HG03378 (cell line): ENCODE data around the gene SUSD6.
A peak's percentile ranks its signal among the peaks of the same experiment; 100 is the strongest.
"Not testable (repeated sequence)": the region's sequence is repeated elsewhere in the genome, so short reads cannot be mapped to it uniquely, and the experiment has no call there.

ENCODE experiments used
- ATAC-seq: cut with Tn5 transposase; IDR thresholded peaks from one replicate; pipeline ENCODE4 v1.9.1; 2021; ENCODE audit warnings: mild to moderate bottlenecking, moderate library complexity; ENCODE audit not compliant: unreplicated experiment

SUSD6 gene

DNA sequence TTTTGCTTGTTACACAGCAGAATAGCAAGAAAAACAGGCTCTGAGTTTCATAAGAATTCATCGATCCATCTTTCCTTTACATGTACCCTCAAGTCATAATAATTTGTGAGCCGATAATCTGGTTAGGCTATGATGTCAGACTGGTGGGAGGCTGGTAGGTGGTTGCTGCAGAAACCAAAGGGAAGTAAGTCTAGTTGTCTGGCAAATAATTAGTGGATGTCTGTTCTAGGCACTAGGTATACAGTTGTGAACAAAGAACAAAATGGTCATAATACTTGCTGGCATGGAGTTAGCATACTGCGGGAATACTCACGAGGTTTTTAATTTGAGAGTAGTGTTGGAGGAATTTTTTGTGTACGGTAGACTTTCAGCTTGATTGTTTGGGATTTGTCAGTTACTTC lies 8.8 kb downstream of the SUSD6 start:
- no peak for ATAC-seq

DNA sequence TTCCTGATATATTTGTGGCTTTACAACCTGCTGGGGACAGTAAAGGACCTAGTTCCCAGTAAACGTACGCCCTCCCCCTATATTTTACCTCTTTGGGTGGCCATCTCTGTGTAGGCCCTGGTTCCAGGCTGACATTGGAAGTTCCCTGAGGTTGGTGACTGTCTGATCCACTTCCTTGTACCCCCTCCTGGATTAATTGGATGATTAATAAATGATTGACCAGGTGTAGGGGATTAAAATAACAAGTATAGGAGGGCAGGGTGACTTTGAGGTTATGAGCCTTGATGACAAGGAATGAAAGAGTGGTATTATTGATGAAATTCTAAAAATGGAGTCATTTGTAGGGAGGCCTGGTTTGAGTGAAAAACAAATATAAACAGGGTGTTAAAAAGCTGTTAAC lies 9.6 kb downstream of the SUSD6 start:
- ATAC-seq, result no peak

DNA sequence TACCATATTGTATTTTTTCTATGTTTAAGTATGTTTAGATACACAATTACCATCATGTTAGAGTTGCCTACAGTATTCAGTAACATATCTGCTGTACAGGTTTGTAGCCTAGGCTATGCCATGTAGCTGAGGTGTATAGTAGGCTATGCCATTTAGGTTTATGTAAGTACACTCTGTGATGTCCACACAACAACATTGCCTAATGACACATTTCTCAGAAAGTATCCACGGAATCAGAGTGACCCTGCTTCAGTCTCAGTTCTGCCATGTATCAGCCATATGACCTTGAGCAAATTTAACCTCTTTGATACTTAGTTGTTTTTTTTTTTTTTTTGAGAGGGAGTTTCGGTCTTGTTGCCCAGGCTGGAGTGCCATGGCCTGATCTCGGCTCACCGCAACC lies 12.7 kb downstream of the SUSD6 start:
- ATAC-seq, result no peak

DNA sequence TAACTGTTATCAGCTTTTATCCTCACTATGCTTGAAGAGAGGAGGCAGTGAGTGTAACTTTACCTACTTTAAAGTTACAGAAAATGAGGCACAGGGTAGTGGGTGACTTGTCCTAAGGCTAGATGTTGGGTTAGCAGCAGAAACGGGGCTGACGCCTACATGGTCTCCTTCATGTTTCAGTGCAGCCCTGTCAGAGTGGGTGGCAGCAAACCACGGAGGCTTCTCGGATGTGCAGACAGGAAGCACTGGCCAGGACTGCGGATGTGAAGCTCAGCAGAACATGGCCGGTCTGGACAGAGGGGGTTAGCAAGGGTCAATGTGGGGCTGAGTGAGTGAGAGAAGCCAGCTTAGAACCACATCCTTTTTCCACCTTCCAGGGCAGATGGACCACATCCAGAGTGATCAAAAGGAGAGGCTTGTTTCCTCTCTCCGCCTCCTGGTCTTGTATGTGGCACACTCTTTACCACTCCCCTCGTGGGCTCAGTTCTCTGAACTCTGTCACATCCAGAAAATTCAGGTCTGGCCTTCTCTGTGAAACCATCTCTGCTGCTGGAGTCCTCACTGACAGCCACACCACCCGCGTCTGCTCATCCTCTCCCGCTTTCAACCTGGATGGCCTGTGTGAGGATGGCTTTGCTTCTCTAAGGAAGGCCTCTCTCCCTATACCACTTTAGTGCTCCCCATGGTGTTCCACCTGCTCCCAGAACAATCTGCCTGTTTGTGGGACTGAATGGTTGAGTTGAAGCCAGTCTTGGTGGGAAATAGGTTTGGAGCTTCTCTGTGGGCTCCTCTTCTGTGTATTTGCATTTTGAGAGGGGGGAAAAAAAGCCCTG lies 14.1 kb downstream of the SUSD6 start:
- ATAC-seq, result peak; percentile 80

DNA sequence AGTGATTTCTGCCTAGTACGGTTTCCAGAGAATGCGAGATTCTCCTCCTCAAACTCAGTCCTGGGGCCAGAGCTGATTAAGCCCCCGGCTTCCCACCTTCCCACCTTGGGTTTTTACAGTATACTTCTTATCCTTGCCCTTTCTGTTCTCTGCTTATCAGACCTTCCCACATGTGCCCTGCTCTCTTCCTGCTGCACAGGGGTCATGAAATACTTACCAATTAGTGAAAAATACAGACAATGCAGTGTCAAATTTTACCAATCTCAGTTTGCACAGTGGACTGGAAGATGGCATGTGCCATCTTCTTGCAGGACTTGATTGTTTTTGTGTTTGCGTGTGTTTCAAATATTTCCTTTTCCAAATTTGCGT lies 14.7 kb downstream of the SUSD6 start:
- no peak for ATAC-seq

DNA sequence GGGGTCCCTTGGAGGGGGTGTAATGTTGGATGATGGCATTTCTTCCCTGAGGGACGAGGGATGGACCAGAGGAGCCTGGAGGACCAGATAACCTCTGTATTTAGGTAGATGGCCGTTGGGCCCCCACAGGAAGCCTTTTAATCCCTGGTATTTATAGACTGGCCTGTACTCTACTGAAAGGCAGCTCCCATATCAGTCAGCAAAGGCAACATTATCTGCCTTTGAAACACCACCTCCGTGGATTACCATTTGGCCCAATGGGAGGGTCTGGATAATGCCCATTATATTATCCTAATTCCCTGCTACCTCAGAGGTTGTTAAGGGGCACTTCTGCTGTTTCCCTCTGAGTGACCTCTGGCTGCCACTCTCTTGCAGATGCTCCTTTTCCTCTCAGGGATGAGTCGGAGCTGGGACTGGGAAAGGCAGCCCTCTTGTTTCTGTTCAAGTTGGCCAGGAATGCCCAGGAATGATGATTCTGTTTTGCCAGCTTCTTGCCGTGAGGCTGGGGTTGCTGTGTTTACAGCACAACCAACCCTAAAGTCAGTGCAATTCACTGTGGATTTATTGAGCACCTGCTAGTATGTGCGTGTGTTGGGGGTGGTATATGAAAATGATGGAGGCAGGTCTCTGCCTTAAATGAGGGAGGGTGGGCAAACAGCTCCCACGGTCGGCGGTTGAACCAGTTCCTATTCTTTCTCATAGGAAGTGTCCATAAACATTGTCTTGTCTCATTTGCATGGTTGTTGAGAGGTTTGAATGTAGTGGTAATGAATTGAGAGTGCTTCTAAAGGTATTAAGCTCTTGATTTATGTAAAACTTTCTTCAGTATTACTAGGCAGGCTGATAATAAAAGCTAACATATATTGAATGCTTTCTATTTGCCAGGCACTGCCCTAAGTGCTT lies 18.1 kb downstream of the SUSD6 start:
- no peak for ATAC-seq

DNA sequence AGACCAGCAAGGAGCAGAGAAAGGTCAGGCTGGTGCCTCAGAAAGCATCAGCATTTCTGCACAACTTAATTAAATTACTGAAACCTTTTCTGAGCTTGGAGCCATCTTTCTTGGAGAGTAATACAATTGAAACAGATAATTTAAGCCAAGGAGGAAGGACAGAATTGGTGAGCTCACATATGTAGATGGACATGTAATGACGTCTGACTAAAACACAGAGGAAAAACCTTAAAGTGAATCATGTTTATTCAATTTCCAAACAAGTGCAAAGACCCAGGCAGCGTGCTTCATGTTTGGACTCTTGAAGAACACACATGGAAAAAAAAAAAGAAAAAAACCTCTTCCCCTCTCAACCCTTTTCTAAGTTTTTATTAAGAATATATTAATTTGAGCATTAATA lies 19.0 kb downstream of the SUSD6 start:
- ATAC-seq, result no peak

DNA sequence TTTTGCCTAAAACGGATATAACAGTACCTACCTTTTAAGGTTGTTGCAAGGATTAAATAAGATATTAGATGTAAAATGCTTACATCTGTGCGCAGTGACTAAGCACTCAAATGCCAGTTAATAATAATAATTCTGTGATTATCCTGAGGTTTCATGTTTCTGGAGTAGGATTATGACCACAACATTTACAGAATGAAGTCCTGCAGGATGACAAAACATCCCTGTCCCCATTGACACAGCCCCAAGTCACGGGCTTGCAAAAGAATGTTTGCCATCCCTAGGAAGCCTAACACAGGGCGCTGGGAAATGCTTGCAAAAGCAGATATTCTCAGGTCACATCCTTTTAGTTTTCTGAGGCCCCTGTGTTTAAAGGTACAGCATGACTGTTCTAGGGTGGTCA lies 20.1 kb downstream of the SUSD6 start:
- no peak for ATAC-seq

DNA sequence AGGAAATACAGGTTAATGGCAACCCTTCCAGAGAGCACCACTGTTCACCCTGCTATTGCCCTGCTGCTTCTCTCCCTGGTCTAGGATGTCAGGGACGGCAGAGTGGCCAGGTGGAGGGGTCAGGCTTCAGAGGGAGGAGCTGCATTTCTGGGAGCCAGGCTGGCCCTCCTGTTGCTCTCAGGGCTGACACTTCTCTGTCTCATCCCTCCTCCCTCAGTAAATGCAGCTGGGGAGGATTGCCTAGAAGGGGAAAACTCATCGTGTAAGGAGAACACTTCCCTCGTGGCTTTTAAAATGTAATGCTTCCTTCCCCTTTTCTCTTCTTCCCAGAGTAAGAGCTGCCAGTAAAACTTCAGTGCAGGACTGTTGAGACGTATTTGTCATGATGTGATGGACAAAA lies 20.8 kb downstream of the SUSD6 start:
- no peak for ATAC-seq

DNA sequence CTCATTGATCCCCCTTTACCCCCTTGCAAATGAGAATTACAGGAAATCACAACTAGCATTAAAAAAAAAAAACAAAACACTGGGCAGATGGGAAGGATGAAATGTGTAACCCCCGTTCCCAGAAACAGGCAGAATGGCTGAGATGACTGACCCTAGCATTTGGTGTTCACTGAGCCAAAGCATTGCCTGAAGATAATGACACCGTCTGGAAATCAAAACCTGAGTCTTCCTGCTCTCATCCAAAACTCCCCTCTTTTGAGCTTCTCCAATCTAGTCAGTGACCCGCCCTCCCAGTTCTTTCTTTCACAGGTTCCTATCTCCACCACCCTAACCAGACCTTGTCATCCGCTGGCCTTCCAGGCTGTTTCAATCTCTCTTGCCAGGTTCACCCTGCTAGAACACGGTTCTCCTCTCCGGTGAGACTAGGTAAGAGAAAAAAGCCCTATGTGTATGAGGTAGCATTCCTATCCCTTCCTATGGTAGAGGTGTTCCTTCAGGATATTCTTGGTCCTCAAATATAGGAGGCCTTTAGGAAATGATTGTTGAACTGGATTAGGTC lies 21.3 kb downstream of the SUSD6 start:
- ATAC-seq, result no peak

DNA sequence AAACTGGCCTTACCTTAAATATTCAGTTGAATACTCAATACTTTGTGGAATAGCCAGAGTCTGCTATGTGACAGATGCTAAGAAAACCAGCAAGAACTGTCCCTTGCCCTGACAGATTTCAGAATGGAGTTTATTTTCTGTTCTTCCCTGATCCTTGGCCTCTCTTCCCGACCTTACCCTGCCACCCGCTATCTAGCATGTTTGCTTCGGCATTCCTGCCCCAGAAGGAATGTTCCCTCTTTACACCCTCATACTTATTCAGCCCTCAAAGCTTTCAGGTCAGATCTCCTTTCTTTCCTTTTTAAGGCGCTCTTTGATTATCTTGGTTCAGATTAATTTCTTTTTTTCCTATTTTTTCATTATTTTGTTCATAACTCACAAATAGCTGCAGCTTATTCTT lies 21.8 kb downstream of the SUSD6 start:
- no peak for ATAC-seq

DNA sequence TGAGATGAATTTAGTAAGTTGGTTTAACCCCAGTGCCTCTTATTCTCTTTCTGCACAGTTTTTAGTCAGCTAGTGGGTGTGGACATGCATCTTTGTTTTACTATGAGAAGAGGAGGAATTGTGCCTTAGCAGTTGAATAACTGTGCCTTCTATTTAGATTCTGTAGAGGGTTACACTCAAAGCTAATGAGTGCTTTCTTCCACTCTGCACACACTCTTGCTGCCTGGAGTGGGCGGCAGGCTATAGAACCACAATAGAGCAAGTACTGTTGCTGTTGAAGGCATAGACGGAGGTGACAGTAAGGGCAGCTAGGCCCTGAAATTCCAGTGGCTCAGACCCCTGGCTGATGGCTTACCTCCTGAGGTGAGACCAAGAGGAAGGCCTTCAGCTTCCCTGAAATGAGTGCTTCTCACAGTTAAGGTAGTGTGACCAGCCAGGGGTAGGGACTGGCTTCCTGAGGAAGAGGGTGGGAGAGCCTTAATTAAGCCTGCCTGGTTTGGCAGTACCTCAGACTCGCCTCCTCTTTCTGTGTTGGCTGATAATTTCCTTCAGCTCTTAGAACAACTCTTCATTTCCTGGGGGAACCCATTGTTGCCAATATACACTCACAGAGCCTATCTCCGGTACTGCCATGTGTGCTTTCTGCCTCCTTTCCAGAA lies 24.7 kb downstream of the SUSD6 start:
- ATAC-seq, result no peak

DNA sequence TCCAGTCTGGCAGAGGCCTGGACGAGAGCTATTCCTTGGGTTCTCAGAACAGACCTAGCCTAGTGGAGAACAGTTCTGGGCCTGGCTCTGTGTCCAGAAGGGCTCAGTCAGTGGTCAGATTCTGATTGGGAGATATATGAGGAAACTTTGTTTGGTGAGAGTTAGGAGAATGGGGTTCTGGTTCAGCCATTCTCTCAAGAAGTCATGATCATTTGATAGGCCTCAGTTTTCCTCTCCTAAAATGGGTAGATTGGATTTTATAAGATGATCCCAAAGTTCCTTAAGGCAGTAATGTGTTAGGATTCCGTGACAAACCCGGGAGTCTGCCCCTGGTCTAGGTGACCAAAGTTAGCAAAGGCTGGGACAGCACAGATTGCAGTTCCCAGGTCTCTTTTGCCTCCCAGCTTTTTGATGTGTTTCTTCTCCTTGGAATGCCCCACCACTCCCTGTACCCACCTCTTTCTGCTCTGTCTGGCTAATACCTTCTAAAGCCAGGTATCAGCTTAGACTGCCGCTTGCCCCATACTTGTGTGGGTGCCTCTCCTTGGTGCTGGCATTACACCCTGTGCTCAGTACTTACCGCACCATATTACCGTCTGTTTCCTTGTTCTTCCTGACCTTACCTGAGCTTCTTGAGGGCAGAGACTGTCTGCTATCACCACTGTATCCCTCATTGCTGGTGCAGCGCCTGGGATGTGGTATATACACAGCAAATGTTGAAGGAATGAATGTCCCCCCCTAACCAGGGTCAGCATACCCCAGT lies 25.5 kb downstream of the SUSD6 start:
- no peak for ATAC-seq

DNA sequence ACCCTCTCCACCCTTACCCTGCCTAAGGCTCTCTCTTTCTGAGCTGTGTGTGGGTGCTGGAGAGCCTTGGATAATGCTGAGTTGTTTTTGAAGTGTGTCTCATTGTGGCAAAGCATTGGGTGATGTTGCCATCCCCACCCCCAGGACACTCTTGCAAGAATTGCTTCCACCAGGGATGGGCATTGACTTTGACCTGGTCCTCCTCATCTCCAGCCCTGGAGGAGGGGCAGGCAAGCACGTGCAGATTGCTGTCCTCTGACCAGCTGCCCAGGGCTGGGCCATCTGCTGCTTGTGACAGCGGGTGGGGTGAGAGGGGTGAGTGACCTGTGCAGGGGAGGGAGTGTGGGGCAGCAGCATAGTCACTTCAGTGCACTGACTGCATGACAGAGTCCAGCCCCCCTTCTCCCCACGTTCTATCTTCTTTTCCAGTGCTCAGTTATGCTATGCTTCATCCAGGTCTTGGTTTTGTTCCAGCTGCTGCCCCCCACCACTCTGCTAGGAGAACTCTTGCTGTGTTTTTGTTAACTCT lies 26.2 kb downstream of the SUSD6 start:
- no peak for ATAC-seq

DNA sequence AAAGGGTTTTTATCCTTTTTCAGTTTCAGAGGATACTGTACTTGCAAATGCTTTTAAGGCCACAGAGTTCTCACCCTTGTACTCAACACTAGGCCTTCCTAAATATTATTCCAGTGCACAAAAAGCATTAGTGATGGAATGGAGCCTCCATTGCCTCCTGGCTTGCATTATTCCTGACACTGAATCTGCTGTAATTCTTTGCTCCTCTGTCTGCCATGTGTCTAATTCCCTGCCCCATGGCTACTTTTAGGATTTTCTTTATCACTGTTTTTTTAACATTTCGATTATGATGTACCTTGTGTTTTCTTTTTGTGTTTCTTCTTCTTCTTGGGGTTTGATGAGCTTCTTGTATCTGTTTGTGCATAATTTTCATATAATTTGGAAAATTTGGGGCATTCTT lies 29.5 kb downstream of the SUSD6 start:
- ATAC-seq, result no peak

DNA sequence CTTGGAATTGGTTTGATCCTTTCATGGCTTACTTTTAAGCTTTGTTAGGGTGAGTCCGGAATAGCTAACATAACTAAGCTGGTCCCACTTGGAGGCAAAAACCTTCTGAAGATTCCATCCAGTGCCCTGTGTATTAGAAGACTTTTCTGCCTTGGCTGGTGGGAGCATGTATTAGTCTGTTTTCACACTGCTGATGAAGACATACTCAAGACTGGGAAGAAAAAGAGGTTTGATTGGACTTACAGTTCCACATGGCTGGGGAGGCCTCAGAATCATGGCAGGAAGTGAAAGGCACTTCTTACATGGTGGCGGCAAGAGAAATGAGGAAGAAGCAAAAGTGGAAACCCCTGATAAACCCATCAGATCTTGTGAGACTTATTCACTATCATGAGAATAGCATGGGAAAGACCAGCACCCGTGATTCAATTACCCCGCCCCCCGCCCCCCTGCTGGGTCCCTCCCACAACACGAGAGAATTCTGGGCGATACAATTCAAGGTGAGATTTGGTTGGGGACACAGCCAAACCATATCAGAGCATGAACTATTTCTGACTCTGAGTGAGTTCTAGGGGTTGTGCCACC lies 30.9 kb downstream of the SUSD6 start:
- not testable (repeated sequence) for ATAC-seq

DNA sequence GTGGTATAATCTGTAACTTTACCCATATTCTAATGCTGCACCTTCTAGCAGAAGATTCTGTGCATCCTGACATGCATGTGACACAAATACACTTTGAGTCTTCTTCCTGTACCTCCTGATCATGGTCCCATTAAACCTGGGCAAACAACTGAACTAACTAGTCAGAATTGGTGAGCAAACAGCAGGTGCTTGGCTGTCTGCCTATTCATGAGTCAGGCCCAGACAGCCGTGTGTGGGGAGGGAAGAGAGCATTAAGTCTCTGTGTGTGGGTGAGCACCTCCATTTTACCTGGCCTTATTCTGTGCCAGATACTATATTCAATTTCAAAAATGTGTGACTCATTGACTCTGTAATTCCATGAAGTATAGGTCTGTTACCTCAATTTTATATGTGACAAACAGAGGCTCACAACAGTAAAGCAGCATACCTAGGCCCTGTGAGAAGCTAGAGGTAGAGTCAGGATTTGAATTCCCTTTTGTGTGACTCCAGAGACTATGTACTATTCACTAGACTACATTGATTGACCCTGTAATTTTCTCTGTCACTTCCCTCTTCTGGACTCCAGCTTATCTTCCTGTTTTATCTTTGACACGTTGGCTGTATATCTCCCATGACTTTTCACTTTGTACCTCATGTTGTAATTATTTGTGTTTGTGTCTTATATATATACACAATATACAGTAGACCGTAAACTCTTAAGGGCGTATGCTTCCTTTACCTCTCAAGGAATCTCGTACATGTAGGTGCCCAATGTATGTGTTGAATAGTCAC lies 32.2 kb downstream of the SUSD6 start:
- no peak for ATAC-seq

DNA sequence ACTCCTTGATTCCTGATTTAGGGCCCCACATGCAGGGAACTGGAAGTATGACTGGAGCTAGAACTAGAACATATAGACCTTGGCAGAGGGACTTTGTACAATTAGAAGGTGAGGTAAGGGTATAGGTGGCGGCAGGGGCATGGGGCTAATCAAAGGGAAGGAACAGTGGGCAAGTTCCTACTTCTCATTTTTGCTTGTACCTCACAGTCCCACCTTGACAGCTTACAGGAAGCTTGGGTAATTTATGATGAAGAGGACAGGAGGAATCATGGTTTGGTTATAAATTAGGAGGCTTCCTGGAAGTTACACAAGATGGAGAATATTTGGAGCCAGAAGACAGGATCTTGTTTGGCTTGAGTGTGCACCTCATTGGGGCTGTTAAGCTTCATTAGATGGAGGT lies 33.4 kb downstream of the SUSD6 start:
- no peak for ATAC-seq

DNA sequence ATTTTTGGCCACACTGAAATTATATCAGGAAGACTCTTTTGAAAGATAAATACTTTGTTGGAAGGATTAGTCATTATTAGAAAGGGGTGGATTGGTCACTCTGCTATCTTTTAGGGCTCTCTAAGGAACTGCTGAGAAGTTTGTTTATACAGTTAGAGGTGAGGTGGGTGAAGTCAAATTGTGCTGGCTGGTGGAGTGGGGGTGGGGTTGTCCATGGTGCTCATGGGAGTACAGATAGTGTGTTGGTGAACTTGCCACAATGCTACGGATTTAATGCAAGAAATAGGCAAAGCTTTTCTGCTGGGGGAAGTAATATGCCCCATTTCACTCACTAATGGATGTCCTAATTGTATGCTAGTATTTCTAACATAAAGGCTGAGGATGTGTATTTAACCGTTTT lies 35.8 kb downstream of the SUSD6 start:
- ATAC-seq, result no peak
